Peyer's patch (tissue), 4 donors: ENCODE results near the gene LBHD2.

Experiments
- POLR2A ChIP-seq, 2 donors: fragments of 450-650 bp; IDR thresholded peaks; one replicate each; pipeline ENCODE4 v1.5.1; 2017; ENCODE audit warnings: antibody characterized with exemption in 2 of 2, mild to moderate bottlenecking in 2 of 2, moderate library complexity in 2 of 2
- TF ChIP-seq, protein P1 (sequence below), 6 experiments: fragments of 450-650 bp in 4 of 6; fragments of 200-600 bp in 2 of 6; sonication (generic) in 1 of 6; IDR thresholded peaks; one replicate each; pipeline ENCODE4 v1.5.1; 2017 to 2019; ENCODE audit warnings: antibody characterized with exemption in 6 of 6, mild to moderate bottlenecking in 3 of 6, moderate library complexity in 1 of 6

DNA sequence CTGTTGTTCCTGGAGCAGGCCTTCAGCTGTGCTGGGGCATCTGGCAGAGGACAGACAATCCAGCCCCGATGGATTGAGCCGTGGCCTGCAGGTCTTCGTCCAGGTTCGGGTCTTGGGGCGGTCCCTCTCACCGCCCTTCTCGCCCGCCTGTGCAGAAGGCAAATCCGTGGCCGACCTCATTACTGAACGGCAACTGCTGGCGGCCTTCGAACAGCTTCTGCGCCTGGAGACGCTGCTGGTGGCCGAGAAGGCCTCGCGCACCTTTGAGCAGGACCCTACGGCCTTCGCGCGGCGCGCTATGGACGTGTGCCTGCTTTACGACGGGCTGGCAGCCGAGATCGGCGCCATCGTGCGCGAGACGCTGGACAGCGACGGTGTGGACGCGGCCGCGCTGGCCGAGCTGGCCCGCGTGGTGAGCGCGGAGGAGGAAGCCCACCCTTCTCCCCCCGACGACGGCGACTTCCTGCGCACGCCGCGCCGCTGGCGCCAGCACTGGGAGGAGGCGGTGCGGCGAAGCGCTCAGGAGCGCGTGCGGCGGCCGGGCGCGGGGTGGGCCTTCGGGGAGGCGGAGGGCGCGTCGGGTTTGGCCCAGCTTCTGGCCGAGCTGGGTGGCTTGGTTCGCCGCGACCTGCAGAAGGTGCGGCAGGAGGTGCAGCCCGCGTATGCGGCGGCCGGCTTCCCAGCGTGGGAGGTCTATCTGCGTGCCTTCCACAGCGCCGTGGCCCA, 18.1 kb downstream of the LBHD2 start:
- TF ChIP-seq, protein P1, sequence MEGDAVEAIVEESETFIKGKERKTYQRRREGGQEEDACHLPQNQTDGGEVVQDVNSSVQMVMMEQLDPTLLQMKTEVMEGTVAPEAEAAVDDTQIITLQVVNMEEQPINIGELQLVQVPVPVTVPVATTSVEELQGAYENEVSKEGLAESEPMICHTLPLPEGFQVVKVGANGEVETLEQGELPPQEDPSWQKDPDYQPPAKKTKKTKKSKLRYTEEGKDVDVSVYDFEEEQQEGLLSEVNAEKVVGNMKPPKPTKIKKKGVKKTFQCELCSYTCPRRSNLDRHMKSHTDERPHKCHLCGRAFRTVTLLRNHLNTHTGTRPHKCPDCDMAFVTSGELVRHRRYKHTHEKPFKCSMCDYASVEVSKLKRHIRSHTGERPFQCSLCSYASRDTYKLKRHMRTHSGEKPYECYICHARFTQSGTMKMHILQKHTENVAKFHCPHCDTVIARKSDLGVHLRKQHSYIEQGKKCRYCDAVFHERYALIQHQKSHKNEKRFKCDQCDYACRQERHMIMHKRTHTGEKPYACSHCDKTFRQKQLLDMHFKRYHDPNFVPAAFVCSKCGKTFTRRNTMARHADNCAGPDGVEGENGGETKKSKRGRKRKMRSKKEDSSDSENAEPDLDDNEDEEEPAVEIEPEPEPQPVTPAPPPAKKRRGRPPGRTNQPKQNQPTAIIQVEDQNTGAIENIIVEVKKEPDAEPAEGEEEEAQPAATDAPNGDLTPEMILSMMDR (IDR thresholded peaks at IDR 0.05): no peak
- no peak for TF ChIP-seq POLR2A (IDR thresholded peaks at IDR 0.05)
